DMS53 (cell line): Measurements from ENCODE around the gene RRP1.
A peak's percentile ranks its signal among the peaks of the same experiment; 100 is the strongest.
"Not testable (repeated sequence)": the region's sequence is repeated elsewhere in the genome, so short reads cannot be mapped to it uniquely, and the experiment has no call there.

Experiments used
- DNase-seq: peaks from one replicate; lab custom pipeline; 2025; lab: John Stamatoyannopoulos, UW

RRP1 gene

DNA sequence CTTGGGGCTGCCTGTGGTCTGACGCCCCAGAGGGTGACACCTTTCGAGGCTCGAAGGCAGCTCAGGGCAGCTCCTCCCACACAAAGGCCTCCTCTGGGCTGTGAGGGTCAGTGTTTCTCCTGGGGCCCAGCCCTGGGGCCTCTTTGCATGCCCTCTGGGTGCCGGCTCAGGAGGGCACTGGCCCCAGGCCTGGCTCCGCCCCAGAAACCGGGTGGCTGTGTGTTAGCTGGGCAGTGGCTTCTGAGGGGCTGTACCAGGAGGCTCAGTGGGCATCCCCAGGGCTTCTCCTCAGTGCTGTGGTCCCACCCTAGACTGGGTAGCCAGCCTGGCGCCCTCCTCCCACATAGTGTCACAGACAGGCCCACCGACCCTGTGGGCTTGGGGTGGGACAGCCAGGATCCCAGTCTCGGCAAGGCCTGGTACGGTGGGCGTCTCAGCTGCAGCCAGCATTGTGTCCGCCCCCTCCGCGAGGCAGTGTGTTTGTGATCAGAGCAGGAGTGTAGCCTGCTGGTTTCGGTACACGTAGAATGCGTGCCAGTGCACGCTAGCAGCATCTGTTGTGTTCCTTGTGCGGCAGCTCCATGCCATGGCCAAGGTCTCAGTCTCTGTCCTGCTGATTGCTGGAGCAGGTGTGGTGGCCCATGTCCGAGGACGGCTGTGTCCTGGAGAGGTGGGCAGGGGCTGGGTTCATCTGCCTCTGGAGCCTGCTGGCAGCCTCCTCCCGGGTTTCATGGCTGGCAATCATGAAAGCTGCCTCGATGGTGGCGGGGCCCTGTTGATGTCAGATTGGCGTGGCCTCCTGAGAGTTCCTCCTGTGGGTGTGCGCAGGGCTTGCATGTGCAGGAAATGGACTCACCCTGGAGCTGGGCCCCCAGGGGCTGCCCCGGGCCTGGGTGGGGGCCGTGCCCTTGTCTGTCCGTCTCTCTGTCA, 28.0 kb downstream of the RRP1 start:
- DNase-seq, result no peak

DNA sequence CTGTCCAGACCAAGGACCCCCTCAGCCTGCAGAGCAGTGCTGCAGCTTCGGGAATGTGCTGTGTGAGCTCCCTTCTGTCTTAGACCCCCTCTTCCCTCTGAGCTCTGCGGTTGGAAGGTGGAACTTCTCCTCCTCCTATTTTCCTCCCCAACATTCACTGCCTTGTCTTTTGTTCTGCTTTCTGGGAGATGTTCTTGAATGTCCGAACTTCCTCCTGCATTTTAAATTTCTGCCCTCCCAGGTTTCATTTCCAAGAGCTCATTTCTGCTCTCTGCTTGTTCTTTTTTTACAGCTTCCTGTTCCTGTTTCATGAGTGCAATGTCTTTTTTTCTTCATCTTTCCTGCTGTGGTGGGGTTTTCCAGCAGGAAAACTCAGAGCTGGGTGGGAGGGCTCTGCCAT, 29.3 kb downstream of the RRP1 start:
- DNase-seq, result no peak

DNA sequence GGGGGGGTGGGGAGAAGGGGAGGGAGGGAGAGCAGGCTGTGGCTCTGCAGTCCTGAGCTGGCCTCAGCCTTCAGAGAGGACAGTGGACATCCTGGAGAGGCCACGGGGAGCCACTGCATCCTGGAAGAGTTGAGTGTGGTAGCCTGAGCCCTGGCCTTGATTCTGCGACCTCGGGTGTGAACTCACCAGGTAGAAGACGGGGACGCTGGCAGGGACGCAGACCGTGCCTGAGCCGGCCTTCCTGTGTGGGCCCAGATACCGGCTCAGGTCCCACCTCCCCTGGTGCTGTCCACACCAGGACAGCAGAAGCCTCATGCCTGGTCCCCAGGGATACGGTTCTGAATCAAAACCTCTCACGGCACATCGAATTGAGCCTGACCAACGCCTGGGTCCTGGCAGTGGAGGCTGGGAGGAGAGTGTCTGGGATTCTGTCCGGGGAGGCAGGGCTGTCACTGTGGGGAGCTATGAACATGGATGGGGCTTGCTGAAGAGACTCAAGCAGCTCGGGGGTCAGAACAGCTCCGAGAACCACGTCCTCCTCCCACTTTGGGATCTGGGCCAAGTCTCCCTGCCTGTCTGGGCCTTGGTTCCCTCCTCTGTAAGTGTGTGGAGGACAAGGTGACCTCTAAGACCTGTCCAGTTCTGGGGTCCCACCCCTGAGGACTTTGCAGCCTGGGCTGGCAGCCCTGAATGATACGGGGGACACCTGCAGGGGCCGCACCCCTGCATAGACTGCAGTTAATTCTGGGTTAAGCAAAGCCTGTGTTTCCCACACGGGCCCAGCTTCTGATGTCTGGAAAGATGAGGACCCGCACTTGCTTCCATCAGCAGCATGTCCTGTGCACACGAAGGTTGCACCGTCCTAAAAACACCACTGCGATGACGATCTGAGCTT, 30.4 kb downstream of the RRP1 start:
- no peak for DNase-seq

DNA sequence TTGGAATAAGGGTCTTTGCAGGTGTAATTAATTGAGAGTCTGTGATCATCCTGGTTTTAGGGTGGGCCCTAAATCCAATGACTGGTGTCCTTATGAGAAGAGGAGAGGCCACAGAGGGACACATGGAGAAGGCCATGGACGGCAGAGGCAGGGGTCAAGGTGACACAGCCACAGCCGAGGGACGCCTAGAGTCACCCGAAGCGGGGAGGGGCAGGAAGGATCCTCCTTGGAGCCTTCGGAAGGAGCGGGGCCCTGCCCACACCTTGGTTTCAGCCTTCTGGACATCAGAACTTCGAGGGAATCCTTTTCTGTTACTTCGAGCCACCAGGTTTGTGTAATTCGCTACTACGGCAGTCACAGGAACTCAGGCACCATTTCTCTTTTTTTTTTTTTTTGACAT, 31.1 kb downstream of the RRP1 start:
- DNase-seq, result no peak

DNA sequence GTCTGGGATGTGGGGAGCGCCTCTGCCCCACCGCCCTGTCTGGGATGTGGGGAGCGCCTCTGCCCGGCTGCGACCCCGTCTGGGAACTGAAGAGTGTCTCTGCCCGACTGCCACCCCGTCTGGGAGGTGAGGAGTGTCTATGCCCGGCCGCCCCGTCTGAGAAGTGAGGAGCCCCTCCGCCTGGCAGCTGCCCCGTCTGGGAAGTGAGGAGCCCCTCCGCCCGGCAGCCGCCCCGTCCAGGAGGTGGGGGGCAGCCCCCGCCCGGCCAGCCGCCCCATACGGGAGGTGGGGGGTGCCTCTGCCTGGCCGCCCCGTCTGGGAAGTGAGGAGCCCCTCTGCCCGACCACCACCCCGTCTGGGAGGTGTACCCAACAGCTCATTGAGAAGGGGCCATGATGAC, 32.8 kb downstream of the RRP1 start:
- not testable (repeated sequence) for DNase-seq

DNA sequence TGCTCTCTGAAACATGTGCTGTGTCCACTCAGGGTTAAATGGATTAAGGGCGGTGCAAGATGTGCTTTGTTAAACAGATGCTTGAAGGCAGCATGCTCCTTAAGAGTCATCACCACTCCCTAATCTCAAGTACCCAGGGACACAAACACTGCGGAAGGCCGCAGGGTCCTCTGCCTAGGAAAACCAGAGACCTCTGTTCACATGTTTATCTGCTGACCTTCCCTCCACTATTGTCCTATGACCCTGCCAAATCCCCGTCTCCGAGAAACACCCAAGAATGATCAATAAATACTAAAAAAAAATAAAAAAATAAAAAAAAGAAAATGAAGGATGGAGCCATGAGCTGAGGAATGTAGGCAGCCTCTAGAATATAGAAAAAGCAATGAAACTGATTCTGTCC, 33.4 kb downstream of the RRP1 start:
- not testable (repeated sequence) for DNase-seq

DNA sequence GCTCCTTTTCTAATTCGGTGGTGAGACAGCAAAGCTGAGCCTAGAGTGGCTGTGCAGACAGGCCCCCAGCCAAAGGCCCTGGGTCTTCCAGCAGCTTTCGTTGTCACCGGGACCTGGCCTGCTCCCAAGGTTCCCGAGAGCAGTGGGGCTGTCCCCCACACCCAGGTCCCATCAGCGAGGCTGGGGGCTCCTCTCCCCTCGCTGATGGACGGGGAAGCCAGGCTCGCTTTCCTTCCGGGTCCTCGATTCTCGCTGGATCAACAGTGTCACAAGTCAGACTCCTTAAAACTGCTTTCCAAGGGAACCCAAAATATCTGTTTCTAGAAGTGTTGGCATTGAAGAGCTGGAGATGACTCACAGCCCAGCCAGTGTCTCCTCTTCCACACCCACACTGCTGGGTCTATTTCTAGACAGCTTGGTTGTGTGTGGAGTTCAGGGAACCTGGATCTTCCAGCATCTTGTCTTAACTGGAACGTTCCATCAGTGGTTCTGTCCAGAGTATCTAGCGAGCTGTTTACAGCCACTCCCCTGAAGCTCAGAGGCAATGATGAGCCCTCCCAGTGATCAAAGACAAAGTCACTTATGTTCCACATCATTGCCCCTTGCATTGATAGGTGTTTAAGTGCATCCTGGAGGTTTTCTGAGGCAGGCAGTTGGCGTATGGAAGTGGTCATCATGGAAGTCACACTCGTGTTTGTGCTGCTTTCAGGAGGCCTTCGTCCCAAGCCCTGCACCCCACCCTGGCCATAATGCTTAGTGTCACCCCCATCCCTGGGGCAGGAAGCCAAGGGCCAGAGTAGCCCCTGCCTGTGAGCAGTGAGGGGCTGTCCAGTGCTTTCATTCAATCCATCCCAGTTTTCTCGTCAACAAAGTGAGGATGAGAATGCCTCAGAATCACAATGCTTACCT, 35.2 kb downstream of the RRP1 start:
- DNase-seq, result peak; percentile 38

DNA sequence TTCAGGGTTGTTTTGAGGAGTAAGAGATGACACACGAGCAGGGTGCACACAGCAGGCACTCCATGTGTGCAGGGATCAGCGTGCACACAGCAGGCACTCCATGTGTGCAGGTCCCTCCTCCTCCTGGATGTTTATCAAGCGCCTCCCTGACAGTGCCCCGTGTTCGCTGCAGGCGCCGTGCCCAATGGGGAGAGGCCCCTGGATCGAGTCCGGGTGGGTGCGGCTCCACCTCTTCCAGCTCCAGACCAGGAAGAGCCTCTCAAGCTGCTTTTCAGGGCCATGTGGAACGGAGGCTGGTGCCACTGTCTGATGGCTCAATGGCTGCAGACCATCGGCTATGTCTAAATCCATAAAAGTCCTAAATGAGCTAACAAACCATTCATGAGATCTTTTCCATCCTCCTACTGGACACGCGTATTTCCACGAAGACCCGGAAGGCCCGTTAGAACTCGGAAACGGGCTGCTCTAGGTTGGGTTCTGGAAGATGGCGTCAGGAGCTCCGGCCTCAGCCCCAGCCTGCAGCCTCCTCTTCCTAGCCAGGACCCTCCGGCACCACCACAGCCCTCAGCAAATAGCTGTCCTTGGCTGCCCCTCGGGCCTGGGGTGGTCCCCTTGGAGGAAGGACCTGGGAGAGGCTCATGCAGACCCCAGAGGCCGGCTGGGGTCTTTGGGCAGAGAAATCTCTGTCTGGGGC, 36.0 kb downstream of the RRP1 start:
- DNase-seq, result no peak

DNA sequence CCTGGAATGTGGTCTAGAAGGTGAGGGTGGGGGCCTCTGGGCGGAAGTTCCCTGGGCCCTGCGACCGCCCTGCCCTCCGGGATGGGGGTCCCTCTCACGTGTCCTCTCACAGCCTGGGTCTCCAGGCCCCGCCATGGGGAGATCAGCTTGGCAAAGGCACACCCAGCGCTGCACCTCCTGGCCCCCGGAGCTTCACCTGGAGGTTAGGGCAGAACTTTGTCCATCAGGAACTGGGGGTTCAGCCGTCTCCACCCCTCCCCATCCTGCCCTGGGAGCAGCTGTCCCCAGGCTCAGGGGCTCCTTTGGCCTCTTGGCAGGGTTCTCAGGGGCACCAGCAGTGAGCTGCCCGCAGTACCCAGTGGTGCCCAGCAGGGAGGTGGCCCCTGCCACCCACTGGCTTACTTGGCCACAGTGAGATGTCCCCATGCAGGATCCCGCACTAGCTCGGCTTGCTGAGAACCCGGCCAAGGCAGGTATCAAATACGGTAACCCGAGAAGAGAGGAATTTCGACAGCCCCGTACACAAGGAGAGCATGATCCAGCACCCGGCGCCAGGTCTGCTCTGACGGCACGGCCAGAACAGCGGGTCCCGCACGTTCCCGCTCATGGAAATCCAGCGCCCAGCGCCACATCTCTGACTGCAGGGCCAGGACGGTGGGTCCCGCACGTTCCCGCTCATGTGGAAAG, 36.7 kb downstream of the RRP1 start:
- DNase-seq, result peak; percentile 80

DNA sequence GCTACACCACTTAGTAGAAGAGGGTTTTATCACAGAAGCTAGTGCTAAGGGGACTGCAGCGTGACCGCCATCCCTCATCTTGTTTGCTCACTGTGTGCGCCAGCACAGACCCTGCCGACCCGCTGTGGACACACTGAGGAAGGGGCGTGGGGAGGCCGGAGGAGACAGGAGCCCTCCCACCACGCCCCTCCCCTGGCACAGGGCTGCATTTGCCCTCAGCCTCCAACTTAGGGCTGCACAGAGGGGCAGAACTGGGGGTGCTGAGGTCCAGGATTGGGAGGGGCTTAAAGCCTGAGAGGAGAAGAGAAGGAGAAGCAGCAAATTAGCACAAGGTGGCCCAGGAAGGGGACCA, 37.2 kb downstream of the RRP1 start:
- no peak for DNase-seq

DNA sequence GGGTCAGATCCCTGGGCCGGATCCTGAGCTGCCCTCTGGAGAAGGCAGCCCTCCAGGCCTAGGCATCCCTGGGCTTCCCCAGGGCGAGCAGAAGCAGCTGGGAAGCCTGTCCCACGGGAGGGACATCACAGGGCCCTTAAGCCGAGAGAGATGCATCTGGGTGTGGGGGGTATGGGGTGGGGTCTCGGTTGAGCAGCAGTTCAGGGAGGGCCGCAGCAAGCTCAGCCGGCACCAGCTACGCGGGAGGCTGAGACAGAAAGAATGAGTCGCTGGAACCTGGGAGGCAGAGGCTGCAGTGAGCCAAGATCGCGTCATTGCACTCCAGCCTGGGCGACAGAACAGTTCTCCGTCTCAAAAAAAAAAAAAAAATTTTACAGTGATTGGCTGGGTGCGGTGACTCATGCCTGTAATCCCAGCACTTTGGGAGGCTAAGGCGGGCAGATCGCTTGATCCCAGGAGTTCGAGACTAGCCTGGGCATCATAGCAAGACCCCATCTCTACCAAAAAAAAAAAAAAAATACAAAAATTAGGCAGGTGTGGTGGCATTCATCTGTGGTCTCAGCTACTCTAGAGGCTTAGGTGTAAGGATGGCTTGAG, 37.7 kb downstream of the RRP1 start:
- peak; percentile 73 for DNase-seq

DNA sequence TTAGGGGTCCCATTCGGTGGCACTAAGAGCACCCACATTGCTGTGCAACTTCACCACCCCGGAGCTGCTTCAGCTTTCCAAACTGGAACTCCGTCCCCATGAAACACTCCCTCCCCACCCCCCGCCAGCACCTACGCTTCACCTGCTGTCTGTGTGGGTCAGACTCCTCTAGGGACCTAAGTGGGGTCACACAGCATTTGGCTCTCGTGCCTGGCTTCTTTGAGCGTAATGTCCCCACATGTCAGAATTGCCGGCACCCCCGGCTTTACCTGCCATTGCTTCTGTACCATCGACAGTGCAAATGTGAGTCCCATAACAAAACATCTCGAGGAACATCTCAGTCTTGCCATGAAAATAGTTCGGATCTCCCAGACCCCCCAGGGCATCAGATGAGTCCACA, 39.8 kb downstream of the RRP1 start:
- DNase-seq, result no peak

DNA sequence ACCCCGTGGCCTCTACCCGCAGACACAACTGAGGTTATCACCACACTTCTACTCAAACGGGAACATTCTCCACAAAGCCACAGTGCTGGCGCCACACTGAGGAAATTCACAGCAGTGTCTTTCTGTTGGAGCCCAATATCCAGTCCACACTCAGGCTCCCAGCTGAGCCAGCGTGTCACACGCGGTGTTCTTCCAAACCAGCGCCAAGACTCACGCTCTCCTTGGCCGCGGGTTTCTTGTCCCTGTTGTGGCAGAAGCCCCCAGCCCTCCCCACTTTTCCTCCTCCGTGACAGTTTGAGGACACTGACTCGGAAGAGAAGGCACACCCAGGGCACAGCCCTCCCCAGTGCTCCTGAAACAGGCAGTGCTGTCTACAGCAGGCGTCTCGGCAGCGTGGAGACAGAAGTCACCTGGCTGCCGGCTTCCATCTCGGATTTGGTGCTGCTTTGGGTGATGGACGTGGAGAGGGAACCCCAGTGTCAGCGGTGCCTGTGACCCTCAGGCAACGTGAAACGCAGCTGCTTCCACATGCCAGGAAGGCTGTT, 40.3 kb downstream of the RRP1 start:
- peak; percentile 44 for DNase-seq

DNA sequence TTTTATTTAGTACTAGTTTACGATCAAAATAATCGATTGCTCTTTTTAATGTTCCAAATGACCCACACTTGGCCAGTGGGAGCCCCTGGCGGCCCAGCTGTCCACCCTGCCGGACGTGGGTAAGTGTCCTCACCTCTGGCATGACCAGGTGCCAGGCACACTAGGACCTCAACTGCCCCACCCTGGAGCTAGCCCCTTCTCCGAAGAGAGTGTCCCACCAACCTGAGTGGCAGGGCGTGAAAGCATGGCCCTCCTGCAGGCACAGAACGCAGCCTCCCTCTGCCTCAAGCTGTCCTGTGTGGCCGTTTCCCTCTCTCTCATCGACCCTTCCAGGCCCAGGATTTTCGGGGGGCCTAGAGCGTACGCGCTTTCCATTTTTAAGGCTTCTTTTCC, 42.8 kb downstream of the RRP1 start:
- DNase-seq, result no peak

DNA sequence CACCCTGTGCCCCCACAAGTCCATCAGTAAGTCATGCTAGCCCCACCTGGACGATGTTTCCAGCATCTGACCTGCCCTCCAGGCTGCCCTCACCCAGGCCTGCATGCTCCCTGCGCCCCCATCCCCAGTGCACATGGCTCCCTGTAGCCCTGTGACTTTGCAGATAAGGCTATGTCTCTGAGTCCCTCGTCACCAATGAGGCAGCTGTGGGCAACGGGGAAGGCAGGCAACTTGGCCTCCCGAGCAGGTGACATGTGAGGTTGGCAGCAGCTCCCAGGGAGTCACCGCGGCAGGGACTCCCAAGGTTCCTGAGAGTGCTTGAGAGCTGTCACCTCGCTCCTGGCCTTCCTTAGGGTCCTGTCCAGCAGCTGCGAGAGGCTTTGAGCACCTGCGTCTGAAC, 43.3 kb downstream of the RRP1 start:
- DNase-seq, result no peak

DNA sequence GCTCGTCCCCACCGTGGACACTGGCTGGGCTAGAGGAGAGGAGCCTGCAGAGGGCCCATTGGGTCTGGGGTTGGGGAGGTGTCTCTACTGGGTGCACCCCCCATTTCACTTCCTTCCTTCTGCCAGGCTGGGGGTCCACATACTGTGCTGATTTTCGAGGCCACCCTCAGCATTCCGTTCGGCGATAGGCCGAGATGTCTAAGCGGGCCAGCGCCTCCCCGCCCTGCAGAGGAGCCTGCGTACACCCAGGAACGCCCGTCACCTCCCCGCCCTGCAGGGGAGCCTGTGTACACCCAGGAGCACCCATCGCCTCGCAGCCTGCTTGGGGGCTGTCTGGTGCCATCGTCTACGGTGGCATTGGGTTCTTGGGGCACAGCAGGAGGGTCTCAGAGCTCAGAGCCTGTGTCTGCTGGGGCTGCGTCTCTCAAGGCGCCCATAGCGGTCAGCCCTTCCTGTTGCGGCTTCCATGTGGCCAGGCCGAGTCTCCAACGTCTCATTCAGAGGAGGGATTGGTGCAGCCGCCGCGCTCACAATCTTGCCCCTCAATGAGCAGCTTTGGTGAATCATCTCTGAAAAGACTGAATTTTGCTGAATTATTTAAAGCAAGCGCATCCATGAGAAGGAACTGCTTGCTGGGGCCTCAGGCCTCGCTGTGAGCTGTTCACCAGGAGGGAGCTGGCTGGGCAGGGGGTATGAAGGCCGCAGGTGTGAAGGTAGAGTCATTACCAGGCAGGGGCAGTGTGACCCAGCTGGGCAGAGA, 44.9 kb downstream of the RRP1 start:
- no peak for DNase-seq

DNA sequence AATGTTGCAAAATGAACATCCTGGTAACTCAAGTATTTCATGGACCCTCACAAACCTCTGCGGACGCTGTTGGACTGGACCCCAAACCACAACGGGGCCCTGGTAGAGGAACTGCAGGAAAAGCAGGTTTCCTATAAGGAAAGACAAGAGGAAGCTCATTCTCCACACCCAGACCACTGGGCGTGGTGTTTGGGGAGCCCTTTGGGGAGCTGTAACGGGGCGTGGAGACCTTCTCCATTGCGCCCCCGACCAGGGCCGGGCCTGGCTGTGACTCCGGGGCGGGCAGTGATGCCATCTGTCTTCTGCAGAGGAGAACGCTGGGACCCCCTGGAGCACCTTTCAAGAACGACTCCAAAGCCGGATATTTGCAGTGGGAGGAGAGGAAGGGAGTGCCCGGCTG, 45.7 kb downstream of the RRP1 start:
- DNase-seq, result no peak

DNA sequence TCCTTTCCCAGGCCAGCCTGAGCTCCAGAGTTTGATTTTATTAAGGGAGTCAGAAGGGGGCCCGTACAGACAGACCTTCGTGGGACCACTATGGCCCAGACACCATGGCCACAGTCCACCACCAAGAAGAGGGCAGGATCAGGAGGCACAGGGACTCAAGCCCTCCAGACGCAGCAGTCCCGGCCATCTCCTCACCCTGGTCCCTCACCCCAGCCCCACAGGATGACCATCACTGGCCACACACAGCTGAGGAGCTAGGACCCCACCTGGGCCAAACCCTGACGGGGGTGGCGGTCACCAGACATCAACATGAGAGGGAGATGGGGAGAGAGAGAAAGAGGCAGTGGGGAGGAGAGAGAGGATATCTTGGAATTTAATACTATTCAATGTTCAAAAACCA, 46.5 kb downstream of the RRP1 start:
- DNase-seq, result no peak

DNA sequence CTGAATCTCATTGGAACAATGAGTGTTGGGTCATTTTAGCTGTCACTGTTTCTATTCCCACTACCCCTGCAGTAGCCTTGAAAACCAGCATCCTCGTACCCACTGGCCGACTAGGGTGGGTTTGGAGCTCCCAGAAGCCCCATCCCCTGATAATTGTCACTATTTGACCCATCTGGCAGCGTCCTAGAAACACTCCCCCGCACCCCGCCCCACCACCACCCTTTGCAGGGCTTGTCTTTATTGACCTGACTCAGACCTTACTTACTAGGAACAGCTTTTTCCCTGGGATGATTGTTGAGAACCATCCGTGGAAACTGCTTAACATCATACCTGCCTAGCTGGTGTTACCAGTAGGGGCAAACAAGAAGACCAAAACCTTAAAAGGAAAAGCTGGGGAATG, 47.2 kb downstream of the RRP1 start:
- no peak for DNase-seq
